GM12865 (cell line): ENCODE data around the gene HSD3B2.
A peak's percentile ranks its signal among the peaks of the same experiment; 100 is the strongest.

Experiments used
- DNase-seq: peaks from one replicate; pipeline ENCODE4 v3.0.0; 2010; ENCODE audit warnings: low read depth
- H3K4me3 ChIP-seq: 2 replicates; pipeline ENCODE4 v1.5.1; 2011; ENCODE audit warnings: mild to moderate bottlenecking, low read depth, low read length, control low read depth
- TF ChIP-seq, protein P1 (sequence below): IDR thresholded peaks from 2 replicates; pipeline ENCODE4 v1.5.1; 2011; ENCODE audit warnings: low read length, control low read depth, low read depth, inconsistent platforms; ENCODE audit not compliant: insufficient read depth; ENCODE audit errors: missing control alignments

Gene HSD3B2

GRCh38 chr1:119414950-119415349 is at the start of gene HSD3B2:
Gene HSD3B2, plus strand, starts transcription at chr1:119415150. Its CDS starts 270 bp downstream, at chr1:119415420.
- no peak for DNase-seq
- H3K4me3 ChIP-seq, result no peak within 1 kb of the TSS
- TF ChIP-seq, protein P1, sequence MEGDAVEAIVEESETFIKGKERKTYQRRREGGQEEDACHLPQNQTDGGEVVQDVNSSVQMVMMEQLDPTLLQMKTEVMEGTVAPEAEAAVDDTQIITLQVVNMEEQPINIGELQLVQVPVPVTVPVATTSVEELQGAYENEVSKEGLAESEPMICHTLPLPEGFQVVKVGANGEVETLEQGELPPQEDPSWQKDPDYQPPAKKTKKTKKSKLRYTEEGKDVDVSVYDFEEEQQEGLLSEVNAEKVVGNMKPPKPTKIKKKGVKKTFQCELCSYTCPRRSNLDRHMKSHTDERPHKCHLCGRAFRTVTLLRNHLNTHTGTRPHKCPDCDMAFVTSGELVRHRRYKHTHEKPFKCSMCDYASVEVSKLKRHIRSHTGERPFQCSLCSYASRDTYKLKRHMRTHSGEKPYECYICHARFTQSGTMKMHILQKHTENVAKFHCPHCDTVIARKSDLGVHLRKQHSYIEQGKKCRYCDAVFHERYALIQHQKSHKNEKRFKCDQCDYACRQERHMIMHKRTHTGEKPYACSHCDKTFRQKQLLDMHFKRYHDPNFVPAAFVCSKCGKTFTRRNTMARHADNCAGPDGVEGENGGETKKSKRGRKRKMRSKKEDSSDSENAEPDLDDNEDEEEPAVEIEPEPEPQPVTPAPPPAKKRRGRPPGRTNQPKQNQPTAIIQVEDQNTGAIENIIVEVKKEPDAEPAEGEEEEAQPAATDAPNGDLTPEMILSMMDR, result no peak

- TF ChIP-seq, protein P1, result no peak
- H3K4me3 ChIP-seq, result no peak overlapping the region
- no peak for DNase-seq
Observed at GRCh38 chr1:119366424-119366823, 48.5 kb upstream of the HSD3B2 start.

DNA sequence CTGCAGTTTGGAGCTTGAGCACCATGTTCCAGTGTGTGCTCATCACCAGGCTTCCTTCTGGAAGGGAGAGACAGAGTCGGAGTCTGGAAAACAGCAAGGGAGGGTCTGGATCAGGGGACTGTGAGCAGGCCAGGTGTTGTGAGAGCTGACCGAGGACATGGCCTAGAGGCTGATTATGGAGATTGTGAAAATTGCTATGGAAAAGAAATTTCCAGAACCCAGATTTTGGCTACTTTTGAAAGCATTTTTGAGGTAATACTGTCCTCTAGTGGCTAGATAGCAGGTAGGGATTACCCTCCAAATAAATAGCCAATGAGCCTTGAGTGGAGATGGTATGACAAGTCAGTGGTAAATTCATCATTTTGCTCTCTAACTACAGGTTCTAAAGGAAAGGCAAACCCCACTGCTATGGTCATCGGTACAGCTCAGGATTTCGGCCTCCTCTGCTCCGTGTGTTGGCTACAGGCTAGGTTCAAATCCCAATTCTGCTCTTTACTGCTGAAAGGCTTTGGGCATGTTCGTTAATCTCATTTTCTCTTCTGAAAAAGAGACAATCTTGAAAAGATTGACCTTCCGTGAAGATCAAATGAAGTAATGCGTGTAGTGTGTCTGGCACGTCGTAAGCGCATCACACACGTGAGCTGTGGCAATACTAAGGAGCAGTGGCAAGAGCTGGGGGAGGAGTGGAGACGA is 47.4 kb upstream of the HSD3B2 start:
- DNase-seq, result peak; percentile 41
- TF ChIP-seq, protein P1, result peak; percentile 95
- H3K4me3 ChIP-seq, result no peak overlapping the region

- TF ChIP-seq, protein P1, result no peak
- H3K4me3 ChIP-seq, result no peak within 1 kb of the TSS
- no peak for DNase-seq
Observed at GRCh38 chr1:119368554-119368953, 46.4 kb upstream of the HSD3B2 start, which contains the start of gene HAO2. Gene HAO2, plus strand, starts transcription at chr1:119368785. Its CDS starts 12,301 bp downstream, at chr1:119381086.

GRCh38 chr1:119370748-119371147 is 44.2 kb upstream of the HSD3B2 start:
- no peak overlapping the region for H3K4me3 ChIP-seq
- TF ChIP-seq, protein P1, result no peak
- DNase-seq, result no peak

DNA sequence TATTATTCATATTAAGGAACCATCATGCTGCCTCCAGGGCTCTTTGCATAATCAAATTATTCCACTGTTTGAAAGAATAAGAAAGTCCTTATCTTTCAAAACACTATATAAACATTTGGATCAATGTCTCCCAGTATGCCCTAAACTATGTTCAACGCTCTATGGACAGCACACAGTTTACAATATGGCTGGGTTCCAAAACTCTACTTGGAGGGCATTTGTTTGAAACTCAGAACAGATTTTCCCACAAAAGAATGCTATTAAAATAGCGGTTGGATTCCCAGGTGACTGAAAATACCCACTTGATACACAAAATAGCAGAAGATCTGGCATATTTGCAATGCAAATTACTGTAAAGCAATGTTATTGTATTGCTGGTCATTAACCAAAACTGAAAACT is 43.1 kb upstream of the HSD3B2 start:
- TF ChIP-seq, protein P1, result no peak
- no peak overlapping the region for H3K4me3 ChIP-seq
- no peak for DNase-seq
